GM19468 (cell line): Measurements from ENCODE around the gene RAB3IP.

ENCODE experiments used
- ATAC-seq: cut with Tn5 transposase; IDR thresholded peaks from one replicate; pipeline ENCODE4 v1.9.1; 2021; ENCODE audit warnings: mild to moderate bottlenecking, moderate library complexity, moderate number of reproducible peaks; ENCODE audit not compliant: unreplicated experiment; ENCODE audit errors: extremely low read depth

RAB3IP gene, protein sequence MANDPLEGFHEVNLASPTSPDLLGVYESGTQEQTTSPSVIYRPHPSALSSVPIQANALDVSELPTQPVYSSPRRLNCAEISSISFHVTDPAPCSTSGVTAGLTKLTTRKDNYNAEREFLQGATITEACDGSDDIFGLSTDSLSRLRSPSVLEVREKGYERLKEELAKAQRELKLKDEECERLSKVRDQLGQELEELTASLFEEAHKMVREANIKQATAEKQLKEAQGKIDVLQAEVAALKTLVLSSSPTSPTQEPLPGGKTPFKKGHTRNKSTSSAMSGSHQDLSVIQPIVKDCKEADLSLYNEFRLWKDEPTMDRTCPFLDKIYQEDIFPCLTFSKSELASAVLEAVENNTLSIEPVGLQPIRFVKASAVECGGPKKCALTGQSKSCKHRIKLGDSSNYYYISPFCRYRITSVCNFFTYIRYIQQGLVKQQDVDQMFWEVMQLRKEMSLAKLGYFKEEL

DNA sequence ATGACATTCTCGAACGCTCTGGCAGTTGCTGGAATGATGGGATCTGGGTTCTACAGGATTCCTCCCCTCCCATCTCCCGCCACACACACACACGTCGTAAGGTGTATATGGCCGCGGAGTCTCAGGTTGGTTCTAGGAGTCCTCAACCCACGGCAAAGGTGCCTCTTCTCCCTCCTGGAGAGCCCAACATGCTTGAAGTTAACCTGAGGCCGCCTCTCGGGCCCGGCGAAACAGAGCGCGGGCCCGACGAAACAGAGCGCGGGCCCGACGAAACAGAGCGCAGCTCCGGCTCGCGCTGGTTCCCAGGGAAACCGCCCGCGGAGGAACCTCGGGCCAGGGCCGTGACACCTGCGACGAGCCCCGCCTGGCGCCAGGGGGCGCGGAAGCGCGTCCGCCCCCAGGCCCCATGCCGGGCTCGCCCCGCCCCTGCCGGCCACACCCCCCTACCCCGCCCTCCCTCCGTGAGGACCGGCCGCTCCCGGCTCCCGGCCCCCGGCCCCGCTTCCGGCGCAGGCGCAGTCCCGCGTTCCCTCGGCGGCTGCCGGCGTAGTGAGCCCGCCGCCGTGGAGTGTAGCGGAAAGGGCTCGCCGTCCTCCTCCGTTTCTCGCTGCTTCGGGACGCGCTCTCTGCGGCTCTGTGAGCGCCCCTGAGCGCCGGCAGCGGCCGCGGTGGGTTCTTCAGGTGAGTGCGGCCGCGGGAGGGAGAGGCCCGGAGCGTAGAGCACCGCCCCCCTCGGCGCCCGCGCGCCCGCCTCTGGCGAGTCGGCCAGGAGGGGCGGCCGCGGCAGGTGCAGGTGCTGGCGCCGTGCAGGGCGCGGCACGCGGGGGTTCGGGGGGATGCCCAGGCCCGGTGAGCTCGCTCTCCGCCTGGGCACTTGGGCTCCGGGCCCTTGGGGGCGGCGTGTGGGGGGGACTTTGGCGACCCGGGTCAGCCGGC lies at the start of gene RAB3IP:
Gene RAB3IP, plus strand, starts transcription at position 510 of the 936 bp plus-strand sequence. CDS start 16,549 bp downstream, outside the sequence.
- peak; percentile 89 for ATAC-seq

DNA sequence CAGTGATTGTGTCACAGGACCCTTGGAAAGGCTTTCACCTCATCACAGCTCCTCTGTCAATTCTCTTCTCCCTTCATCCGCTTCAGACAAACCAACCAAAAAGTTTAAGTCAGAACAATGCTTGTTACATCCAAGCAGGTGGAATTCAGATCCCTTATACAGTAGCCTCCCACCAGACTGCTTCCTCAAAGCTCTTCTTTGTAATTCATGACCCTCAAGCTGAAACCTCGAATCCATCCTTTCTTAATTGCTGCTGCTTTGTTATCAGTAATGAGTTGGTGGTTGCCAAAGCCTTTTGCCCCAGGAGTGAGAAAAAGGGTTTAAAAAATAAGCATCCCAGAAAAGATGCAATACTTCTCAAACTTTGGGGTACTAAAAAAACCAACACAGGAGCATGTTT lies 49.0 kb upstream of the RAB3IP start:
- no peak for ATAC-seq

DNA sequence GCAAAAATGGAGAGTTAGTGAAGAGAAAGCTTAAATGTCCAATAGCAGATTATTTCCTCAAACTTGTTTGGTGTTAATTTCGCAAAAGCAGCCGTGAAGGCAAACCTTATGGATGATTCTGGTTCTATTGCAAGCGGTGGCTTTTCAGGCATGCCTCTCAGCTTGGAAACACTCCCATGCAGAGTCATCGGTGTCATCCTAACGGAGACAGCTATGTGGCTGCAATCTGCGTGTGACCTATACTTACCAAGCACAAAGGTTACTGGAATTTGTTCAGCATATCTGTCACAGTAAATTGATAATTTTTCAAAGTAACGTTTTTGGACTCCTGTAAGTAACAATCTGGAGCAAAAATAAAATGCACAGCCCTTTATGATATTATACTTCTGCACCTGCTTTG lies 44.5 kb upstream of the RAB3IP start:
- no peak for ATAC-seq

DNA sequence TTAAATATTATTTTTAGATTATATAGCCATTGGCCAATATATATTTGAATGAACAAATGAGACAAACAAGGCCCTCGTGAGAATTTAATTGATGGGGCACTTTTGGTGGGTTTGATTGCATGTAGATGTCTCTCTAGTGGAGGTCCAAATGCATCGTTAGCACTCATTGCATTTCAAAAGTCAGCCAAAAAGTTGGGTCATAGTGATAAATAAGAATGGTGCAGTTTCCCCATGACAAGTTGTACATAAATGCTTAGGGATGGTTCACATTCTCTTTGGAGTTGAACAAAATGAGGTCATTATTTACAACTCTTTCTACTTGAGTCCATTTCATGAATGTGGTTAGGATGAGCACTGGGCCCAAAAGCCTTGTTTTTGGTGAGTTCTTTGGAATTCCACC lies 40.6 kb upstream of the RAB3IP start:
- ATAC-seq, result no peak

DNA sequence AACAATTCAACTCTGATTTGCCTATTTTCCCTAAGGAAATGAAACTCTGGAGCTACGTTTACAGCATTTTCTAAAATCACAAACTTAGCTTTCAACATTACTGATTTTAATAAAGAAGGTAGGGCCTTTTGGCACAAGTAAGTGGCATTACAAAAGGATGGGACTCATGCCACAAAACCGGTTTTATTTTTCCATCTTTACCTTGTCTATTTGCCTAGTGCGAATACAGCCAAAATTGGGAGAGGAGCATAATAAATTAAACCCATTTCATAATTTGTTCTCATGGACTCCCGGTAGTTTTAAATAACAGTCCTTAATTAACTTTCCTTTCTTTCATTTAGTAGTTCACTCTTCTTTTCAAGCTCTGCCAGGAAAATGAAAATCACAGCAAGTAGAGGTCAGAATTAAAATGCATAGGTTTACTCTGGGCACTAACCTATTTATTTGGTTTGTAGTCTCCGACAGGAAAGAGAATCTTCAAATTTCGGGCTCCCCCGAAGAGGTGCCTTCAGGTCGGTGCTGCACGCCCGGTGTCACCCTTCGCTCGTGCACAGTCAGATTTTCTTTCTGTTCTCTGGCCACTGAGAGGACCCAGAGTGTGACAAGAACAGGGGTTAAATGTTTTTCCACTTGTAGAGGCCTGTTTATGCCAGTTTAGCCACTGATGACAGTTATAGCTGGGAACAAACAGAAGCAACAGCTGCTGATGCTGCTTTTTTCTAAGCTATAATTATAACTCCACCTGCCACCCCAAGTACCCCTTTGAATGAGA lies 39.7 kb upstream of the RAB3IP start, which contains the start of gene BEST3:
Gene BEST3, minus strand, starts transcription at position 535 of the 772 bp plus-strand sequence. CDS start 1,505 bp downstream, outside the sequence.
- no peak for ATAC-seq

DNA sequence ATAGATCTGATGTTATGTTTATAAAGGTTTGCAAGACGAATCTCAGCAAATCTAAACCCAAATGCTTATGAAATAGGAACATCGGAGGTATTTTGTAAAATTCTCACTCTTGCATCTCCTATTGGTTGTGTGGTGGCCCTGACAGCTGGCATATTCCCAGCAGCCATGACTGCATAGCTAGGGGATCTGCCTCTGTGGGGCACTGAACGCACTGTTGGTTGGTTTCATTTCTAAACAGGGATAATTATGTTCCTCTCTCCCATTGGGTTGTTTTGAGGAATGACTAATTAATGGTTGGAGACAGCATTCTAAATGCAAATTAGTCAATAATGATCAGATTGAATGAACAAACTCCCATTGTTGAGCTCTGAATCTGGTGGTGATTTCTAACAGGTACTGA lies 36.8 kb upstream of the RAB3IP start:
- no peak for ATAC-seq

DNA sequence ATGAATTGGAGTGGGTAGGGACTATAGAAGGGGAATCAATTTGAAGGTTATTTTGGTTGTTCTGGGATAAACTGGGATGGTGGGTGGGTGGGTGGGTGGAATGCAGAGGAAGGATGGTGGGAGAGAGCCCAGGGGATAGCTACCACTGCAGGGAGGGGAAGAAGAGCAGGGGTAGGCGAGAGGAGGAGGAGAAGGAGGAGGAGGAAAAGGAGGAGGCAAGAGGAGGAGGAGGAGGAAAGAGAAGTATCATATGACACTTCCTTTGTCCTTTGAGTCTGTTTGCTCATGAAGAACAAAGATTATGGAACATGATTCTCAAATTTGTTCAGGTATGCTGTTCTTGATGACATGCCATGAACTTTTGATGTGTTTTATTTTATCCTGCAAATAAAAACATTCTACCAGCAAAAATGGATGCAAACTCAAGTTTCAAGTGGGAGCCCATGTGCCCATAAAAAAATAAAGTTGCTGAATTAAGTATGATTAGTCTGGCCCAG lies 35.5 kb upstream of the RAB3IP start:
- no peak for ATAC-seq

DNA sequence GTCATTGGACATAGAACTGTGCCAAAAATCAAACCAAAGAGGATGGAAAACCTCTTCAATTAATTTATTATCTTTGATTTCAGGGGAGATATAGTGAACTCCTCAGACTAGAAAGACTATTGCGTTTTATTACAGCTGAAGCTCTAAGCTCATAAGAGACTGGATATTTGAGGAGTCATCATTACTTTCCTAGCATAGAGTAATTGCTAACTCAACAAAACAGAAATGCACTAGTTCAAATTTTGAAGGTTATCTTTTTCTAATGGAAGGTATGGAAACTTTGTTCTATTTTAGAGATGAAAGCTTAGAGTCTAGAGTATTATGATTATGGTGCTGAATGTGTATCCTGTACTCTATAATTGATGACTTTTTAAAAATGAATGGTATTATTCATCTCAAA lies 34.3 kb upstream of the RAB3IP start:
- no peak for ATAC-seq

DNA sequence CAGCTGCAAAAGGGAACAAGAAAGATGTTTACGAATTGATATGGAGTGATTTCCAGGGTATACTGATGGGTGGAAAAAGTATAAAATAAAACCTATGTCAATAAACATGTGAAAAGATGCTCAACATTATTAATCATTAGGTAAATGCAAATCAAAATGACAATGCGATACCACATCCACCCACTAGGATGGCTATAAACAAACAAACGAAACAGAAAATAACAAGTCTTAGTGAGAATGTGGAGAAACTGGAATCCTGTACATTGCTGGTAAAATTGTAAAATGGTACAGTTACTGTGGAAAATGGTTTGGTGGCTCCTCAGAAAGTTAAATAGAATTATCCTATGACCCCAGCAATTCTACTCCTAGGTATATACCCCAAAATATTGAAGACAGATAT lies 30.0 kb upstream of the RAB3IP start:
- ATAC-seq, result no peak

DNA sequence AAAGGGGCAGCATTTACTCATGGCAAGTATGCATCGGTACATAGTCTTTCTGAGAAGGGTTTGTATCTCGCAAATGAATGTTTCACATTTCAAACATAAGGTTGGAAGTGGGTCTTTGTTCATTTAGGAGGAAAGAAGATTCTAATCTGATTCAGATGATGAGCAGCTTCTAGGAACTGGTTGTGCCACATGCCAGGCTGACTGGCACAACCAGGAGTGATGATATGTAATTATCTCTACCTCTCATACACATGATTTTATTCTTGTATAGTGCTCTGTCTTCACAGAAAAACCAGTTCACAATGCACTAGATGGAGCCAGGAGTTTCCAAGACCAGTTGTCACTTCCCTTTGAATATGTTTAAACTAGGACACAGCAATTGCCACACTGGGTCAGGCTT lies 25.8 kb upstream of the RAB3IP start:
- ATAC-seq, result no peak

DNA sequence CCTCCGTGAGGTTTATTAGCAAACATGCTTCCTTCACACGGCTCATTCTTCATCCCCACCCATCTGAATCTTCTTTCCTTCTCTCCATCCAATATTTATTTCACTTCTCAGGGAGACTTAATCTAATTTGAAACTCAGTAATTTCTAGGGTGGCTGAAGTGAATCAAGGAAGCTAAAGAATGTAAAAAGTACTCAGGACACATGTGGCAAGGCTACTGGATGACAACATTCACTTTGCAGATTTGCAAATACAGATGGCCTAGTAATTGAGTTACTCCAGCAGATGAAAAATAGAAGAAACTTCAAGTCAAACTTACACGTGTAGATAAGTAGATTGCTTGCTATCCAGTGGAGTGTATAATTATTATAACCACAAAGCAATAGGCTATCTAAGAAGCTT lies 24.1 kb upstream of the RAB3IP start:
- ATAC-seq, result no peak

DNA sequence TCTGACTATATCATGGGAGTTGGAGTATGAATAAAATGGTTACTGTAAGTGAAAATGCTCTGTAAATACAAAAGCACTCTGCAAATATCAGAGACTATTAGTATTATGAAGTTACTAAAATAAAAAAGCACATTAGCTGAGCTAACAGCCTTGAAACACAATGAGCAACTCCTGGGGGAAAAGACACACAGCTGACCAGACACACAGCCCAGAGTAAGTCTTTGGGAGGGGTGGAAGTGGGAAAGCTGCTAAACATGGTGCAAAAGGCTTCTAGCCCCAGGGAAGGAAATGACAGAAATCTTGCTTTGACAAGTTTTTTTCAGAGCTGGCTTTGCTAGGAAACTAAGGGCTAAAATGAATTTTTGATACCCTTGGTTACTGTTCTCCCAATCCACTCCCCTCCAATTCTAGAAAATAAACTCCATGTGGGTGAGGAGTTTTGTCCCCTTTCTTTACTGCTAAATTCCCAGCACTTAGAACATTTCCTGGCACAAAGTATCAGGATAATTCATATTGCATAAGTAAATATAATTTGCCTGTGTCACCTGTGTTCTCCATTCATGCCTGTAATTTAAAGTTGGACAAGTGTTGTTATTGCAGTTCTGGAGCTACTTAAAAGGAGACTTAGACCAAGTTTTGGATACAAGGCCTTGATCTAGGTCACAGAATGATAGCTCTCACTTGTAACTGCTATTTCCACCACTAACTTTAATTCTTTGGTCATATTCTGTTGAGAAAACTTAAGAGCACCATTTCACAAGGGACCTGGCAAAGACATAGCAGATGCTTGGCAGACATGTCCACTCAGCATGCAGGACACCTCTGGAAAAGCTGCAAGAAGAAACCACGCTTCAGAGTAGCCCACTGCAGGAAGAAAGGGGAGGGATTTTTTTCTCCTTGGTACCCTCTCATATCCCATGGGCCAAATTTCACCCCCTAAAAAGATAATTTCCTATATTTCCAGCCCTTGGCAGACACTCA lies 19.0 kb upstream of the RAB3IP start:
- no peak for ATAC-seq

DNA sequence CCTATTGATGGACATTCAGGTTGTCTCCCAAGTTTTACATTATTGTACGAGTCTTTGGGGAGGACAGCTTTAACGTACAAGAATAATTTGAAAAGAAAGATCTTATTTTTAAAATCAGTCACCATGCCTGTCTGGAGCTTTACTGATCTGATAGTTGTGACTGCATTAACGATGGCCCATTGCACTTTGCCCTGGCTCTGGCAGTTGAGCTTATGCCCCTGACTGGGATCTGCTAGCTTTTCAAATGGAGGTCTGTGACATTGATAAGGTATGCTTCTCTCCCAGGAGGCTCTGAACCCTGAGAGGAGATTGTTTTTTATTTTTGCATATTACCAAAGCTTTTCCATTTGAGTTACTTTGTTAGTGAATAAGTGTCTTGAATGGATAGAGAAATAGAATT lies 17.9 kb upstream of the RAB3IP start:
- ATAC-seq, result no peak

DNA sequence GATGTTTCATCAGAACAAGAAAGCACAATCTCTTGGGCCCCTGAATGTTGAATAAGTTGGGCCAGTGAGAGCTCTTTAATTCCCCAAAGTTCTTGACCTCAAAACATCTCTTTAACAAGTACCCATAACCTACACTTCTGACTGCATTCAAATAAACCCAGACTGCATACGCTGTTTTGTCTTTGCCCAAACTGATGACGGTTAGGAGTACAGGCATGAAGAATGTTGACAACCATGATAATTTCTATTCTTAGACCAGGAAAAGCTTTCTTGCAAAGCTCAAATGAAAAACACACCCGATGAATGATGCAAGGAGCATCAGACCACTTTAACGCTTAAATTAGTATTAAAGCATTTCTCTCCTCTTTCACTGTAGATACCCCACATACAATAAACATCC lies 11.7 kb upstream of the RAB3IP start:
- no peak for ATAC-seq

DNA sequence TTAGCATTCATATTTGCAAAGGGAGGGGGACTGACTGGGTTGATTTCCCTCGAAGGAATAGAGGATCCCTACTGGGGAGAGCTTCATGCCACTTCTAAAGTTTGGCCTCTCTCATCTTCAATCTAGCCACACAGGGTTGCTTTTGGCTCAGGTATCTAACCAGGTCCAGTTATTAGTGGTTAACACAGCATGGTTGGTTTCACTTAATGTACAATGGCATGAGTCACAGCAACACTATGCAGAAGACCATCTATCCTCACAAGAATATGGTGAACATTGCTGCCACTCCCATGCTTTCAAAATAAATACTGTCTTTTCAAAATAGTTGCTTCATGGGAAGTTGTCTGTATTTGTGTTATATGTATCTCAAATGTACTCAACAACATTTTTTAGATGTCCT lies 6.6 kb upstream of the RAB3IP start:
- ATAC-seq, result no peak

DNA sequence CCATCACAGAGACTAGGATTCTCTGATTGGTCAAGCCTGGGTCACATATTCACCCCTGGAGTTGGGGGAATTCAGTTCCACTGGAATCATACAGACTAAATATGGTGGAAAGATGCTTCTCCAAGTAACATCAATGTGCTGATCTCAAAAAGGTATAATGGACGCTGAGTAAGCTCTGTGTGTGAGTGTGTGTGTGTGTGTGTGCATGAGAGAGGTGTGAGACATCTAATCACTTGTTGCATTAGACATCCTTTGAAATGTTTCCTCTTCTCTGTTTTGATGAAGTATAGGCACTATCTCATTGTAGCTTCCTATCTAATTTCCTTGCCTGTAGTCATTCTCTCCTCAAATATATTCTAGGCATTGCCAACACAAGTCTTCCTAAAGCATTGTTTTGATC lies 5.0 kb upstream of the RAB3IP start:
- no peak for ATAC-seq

DNA sequence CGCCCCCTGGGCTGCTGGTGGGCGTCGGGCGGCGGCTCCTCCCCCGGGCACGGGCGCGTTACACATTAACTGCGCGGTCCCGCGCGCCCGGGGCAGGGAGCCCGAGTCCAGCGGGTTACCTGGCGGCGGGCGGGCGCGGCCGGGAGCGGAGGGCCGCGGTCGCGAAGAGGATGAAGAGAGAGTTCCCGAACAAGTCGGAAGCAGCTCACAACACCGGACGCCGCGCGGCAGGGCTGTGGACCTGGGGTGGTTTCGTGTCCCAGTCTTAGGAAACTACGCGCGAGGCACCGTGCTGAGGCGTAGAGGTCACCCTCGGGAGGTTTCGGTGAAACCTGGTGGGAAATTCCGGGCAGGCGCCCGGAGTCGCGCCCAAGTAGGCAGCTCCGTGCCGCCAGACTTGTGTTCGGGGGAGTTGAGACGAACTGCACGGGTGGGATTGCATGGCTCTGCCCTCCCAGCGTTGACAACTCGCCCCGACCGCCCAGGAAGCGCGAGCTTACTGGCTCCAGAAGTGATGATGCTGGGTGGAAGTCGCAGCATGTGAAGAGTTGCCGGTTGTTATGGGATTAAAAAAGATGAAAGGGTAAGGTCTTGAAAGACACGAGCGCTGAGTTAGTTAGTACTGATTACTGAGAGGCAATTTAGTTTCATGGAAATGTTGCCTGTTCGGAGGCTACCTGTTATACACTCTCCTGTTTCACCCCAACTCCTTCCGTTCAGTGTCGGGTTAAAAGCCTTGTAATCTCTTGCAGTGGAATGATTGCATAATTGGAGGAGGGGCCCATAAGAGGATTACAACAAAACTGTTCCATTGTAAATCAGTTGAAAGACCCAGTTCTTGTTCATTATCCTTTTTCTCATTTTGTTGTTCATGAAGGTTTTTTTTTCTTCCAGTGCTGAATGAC lies 879 bp downstream of the RAB3IP start:
- peak; percentile 8 for ATAC-seq

DNA sequence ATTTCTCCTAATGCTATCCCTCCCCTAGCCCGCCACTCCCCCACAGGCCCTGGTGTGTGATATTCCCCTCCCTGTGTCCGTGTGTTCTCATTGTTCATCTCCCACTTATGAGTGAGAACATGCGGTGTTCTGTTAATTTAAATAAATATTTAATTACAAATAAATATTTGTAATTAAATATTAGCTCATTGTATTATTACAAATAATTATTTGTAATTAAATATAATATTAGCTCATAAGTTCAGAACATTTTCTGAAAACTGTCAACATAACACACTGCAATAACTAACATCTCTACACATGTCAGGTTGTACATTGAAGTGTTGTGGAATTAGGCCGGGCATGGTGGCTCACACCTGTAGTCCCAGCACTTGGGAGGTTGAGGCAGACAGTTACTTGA lies 5.4 kb downstream of the RAB3IP start:
- ATAC-seq, result no peak
